DOHH2 (cell line): ENCODE data around the gene SUN1.

Source experiments
- CTCF ChIP-seq: fragments of 200-600 bp; sonication (generic); IDR thresholded peaks from one replicate; pipeline ENCODE4 v1.5.1; 2014; ENCODE audit warnings: antibody characterized with exemption, mild to moderate bottlenecking, low read depth, low read length; ENCODE audit not compliant: poor library complexity, severe bottlenecking
- EZH2phosphoT487 ChIP-seq: fragments of 200-600 bp; sonication (generic); IDR thresholded peaks from 2 replicates; pipeline ENCODE4 v1.6.1; 2017; ENCODE audit warnings: borderline replicate concordance, mild to moderate bottlenecking, antibody characterized with exemption, low read length, moderate library complexity, mixed read lengths

GRCh38 chr7:919114-919442, 86.8 kb downstream of the SUN1 start:
- TF ChIP-seq CTCF (no peak), EZH2phosphoT487 (no peak)
